Cardiac fibroblast (primary cell): ENCODE measurements around the gene CPSF4.
A peak's percentile ranks its signal among the peaks of the same experiment; 100 is the strongest.

Source experiments
- DNase-seq, 2 donors: peaks; one replicate each; pipeline versions ENCODE4 v3.0.0 to v3.0.0-alpha.2; 2010; ENCODE audit warnings: low read depth in 2 of 2
- H3K4me3 ChIP-seq, 2 donors: replicated peaks in 1 of 2; 1 replicate in 1 of 2; 2 replicates in 1 of 2; pipeline ENCODE4 v1.5.1; 2011; ENCODE audit warnings: low read depth in 2 of 2, low read length in 2 of 2, mild to moderate bottlenecking in 2 of 2, moderate library complexity in 1 of 2
- CTCF ChIP-seq: IDR thresholded peaks from one replicate; pipeline ENCODE4 v1.5.1; 2011; ENCODE audit warnings: low read depth, mild to moderate bottlenecking, low read length, inconsistent platforms

Gene CPSF4

GRCh38 chr7:99465421-99465768, 26.7 kb downstream of the CPSF4 start:
- TF ChIP-seq CTCF: no peak
- DNase-seq: no peak
- H3K4me3 ChIP-seq: peak overlapping the region; percentile 84 to 96

DNA sequence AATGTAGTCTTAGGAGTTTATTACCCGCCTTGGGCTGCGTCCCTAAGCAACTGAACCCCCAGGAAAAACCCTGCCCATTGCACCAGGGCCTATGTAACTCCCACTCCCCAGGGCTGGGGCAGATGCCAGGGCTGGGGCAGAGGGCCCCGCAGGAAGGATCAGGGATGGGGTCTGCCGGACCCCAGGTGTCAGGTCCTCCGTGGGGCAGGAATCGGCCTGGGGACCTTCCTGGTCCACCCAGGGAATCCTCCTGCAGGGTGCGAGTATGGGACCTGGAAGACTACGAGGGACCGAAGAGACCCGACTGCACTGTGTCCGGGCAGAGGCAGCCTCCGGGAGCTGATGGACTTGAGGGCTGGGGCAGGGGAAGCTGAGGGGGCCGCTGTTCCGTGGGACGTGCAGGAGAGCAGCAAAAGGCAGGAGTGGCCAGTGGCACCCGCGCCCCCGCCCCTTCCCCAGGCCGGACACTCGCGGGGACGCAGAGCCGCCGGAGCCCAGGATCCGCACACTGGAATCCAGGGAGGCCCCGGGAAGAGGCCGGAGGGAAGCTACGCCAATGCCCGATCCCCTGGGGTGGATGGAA, 29.7 kb downstream of the CPSF4 start:
- no peak for TF ChIP-seq CTCF
- H3K4me3 ChIP-seq: no peak overlapping the region
- DNase-seq: no peak

DNA sequence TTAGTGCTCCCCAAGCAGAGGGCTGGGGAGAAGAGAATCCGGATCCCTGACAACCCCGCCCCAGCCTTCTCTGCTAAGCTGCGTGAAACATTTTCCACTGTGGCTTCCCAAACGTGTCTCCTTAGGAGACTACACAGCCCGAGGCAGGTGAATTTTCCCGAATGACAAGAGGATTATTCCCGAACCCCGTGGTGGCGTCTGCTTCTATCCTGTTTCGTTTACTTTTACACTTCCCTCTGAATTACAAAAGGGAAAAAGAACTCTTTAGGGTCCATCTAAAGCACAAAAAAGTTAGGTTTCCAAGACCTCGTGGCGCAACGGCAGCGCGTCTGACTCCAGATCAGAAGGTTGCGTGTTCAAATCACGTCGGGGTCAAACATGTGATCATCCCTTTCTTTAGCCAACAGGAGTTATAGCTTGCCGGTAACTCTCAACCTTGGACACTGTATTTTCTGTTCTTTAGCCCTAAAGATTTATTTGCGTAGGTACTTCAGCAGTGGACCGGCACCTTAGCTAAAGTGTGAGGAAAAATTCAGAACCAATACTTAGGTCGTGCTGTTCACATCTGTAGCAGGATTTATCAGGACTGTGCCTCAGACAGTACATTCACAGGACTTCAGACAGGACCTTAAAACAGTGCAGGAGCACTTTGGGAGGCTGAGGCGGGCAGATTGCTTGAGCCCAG, 30.8 kb downstream of the CPSF4 start:
- peak in 1 of 2 donors; percentile 25 for DNase-seq
- TF ChIP-seq CTCF: no peak
- no peak overlapping the region for H3K4me3 ChIP-seq

GRCh38 chr7:99472561-99473314, 34.0 kb downstream of the CPSF4 start, which contains the start of gene ZNF789:
Gene ZNF789, plus strand, starts transcription at chr7:99472890. Its CDS starts 3,567 bp downstream, at chr7:99476457.
- no peak for TF ChIP-seq CTCF
- peak; percentile 97 for DNase-seq
- peak within 1 kb of the TSS; percentile 91 to 93 for H3K4me3 ChIP-seq

GRCh38 chr7:99473315-99473596, 34.5 kb downstream of the CPSF4 start:
- H3K4me3 ChIP-seq: peak overlapping the region; percentile 91 to 93
- peak; percentile 73 to 78 for DNase-seq

DNA sequence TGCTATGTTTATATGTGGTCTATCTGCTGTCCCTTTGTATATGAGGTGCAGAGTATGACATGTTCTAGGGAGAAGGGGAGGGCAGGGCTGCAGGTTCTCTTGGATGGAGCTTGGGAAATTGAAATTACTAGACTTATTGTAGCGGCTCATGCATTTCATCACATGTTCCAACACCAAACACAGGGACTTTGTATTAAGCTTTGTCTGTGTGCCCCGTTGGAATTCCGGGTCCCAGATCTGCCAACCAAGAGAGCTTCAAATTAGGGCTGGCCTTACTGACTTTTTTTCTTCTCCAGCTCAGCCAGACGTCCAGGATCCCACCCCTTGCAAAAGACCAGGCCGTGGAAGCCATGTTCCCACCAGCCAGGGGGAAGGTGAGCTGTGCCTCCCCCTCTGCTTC, 37.4 kb downstream of the CPSF4 start:
- DNase-seq: no peak
- TF ChIP-seq CTCF: no peak
- H3K4me3 ChIP-seq: no peak overlapping the region

More at GRCh38 chr7:99473315-99473596, 34.5 kb downstream of the CPSF4 start:
- TF ChIP-seq CTCF: no peak
